Adrenal gland (tissue), 12 donors: ENCODE results near the gene UBXN2A. TPM values are rescaled to one million over a fixed set of nuclear protein-coding genes. Genes with fewer than 3 reads are reported as not detected.
A peak's percentile ranks its signal among the peaks of the same experiment; 100 is the strongest.
"Not testable (repeated sequence)": the region's sequence is repeated elsewhere in the genome, so short reads cannot be mapped to it uniquely, and the experiment has no call there.

Experiments
- DNase-seq, 7 donors: peaks; one replicate each; pipeline ENCODE4 v3.0.0-alpha.2; 2019 to 2020
- H3K27ac ChIP-seq, 5 donors: fragments of 200-600 bp; sonication (generic) in 4 of 5; 1 replicate in 3 of 5; 2 replicates in 2 of 5; pipeline versions ENCODE4 v1.5.1 to v1.8.0; 2016 to 2020; ENCODE audit warnings: mild to moderate bottlenecking in 1 of 5
- H3K27me3 ChIP-seq: fragments of 200-600 bp; 2 replicates; pipeline ENCODE4 v1.8.0; 2021
- H3K36me3 ChIP-seq, 2 donors: fragments of 200-600 bp; replicated peaks in 1 of 2; 1 replicate in 1 of 2; 2 replicates in 1 of 2; pipeline versions ENCODE4 v1.5.1 to v1.8.0; 2018 to 2022
- H3K4me1 ChIP-seq, 2 donors: fragments of 200-600 bp; replicated peaks in 1 of 2; 1 replicate in 1 of 2; 2 replicates in 1 of 2; pipeline versions ENCODE4 v1.5.1 to v1.8.0; 2018 to 2021
- H3K4me3 ChIP-seq, 4 donors: fragments of 200-600 bp; sonication (generic) in 3 of 4; one replicate each; pipeline ENCODE4 v1.5.1; 2016 to 2018
- H3K9me3 ChIP-seq, 3 donors: fragments of 200-600 bp; sonication (generic) in 1 of 3; replicated peaks in 1 of 3; 1 replicate in 2 of 3; 2 replicates in 1 of 3; pipeline versions ENCODE4 v1.5.1 to v1.8.0; 2016 to 2021
- POLR2A ChIP-seq, 2 donors: fragments of 450-650 bp; IDR thresholded peaks; one replicate each; pipeline ENCODE4 v1.6.1; 2017; ENCODE audit warnings: antibody characterized with exemption in 2 of 2, mild to moderate bottlenecking in 2 of 2, moderate library complexity in 1 of 2
- WGBS, 4 donors: extraction: QIAGEN DNeasy Blood & Tissue Kit in 2 of 4; methylation state at CpG; one replicate each; pipeline versions ENCODE4 v1.1.5 to v1.1.7; 2013 to 2017; 5-methylcytosine and 5-hydroxymethylcytosine counted together
- intact Hi-C, 2 donors: fragments of 100-400 bp; cut with DNase I; formaldehyde crosslinking; loops; one replicate each; pipeline versions ENCODE4 v1.14.1 to v1.15.0; 2022 to 2023
- polyA plus RNA-seq, 3 donors: library from polyadenylated mRNA; stranded (reverse); fragments of 200-250 nt in 2 of 3; fragments of 350-450 nt in 1 of 3; fragmentation: Illumina TruSeq in 1 of 3; extraction: RNeasy Lipid Tissue Mini Kit (QIAGEN cat#74804) in 1 of 3; gene quantifications; one replicate each; pipeline ENCODE4 v1.2.3, GENCODE V29; 2013 to 2014
- total RNA-seq, 9 donors: library from RNA; depleted of rRNA in 4 of 9; stranded (reverse); fragments of >200 nt in 4 of 9; fragments of 120-200 nt in 1 of 9; fragmentation: NEBNext Ultra II Directional in 1 of 9; extraction: Animal tissue kit (Norgen Biotek cat#: 25700) in 1 of 9; gene quantifications; one replicate each; pipeline versions ENCODE4 v1.1.0 to v1.2.4, GENCODE V29; 2013 to 2023
- TF ChIP-seq, protein P1 (sequence below), 6 experiments: fragments of 450-650 bp in 4 of 6; fragments of 200-600 bp in 2 of 6; sonication (generic) in 1 of 6; IDR thresholded peaks; 1 replicate in 5 of 6; 2 replicates in 1 of 6; pipeline versions ENCODE4 v1.5.1 to v1.8.0; 2016 to 2021; ENCODE audit warnings: antibody characterized with exemption in 6 of 6, mild to moderate bottlenecking in 2 of 6, moderate library complexity in 1 of 6
- donor health status: healthy with polysubstance abuse.
- donor health status: Bipolar disorder and iron deficiency.
- donor health status: DM: yes; HTN: yes; CAD: no.
- donor health status: DM: no; HTN: no; CAD: no.
- donor health status: DM: no; HTN: no; CAD: no.
- donor health status: DM: yes; HTN: yes; CAD: no.

Gene UBXN2A
- total and polyA plus RNA-seq, 12 donors, result 5.4 to 17.3 (median 11.0) TPM

DNA sequence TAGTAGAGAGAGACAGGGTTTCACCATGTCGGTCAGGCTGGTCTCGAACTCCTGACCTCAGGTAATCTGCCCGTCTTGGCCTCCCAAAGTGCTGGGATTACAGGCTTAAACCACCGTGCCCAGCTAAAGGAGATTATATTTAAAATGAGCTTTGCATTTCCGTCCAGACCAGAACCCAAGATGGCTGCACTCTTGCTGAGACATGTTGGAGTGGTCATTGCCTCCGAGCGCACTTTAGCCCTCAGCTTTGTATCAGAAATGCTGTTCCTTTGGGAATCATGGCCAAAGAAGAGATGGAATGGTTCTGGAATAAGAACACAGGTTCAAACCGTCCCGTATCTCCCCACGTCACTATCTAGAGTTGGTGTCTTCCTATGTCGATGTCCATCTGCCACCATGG is 3.4 kb downstream of the UBXN2A start:
- WGBS, 4 donors, result 96 to 98% (median 98%) methylated on average over 11 of the region's 11 CpGs
- peaks cover 20 to 28% of the 10 kb centered on the region in 2 donors for H3K4me1 ChIP-seq
- no peaks in the 10 kb centered on the region for H3K36me3 ChIP-seq
- no peak overlapping the region for H3K4me3 ChIP-seq
- H3K27me3 ChIP-seq, result no peaks in the 10 kb centered on the region
- TF ChIP-seq POLR2A (IDR thresholded peaks at IDR 0.05), result no peak
- TF ChIP-seq, protein P1, sequence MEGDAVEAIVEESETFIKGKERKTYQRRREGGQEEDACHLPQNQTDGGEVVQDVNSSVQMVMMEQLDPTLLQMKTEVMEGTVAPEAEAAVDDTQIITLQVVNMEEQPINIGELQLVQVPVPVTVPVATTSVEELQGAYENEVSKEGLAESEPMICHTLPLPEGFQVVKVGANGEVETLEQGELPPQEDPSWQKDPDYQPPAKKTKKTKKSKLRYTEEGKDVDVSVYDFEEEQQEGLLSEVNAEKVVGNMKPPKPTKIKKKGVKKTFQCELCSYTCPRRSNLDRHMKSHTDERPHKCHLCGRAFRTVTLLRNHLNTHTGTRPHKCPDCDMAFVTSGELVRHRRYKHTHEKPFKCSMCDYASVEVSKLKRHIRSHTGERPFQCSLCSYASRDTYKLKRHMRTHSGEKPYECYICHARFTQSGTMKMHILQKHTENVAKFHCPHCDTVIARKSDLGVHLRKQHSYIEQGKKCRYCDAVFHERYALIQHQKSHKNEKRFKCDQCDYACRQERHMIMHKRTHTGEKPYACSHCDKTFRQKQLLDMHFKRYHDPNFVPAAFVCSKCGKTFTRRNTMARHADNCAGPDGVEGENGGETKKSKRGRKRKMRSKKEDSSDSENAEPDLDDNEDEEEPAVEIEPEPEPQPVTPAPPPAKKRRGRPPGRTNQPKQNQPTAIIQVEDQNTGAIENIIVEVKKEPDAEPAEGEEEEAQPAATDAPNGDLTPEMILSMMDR (IDR thresholded peaks at IDR 0.05), result no peak
- H3K9me3 ChIP-seq, result no peaks in the 10 kb centered on the region
- no peak overlapping the region for H3K27ac ChIP-seq
- intact Hi-C loops, result no loop called here
- no peak for DNase-seq

DNA sequence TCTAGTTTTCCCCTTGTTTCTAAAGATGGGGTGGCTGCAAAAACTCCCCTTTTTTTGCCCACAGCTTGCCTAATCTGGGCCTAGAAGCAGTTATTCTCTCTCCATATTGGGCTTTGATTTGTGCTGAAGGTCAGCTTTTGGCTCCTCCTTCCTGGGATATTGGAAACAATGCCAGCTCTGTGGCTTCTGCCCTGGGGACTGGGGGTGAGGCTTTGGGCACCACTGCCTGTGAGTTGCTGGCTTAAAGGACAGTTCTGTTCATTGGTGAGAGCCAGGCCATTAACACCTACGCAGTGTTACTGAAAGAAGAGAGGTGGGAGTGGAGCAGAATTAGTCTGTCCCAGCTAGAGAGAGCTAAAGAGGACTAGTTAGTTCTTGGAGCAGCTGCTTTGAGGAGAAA is 4.3 kb downstream of the UBXN2A start:
- peaks cover 20 to 22% of the 10 kb centered on the region in 2 donors for H3K4me1 ChIP-seq

DNA sequence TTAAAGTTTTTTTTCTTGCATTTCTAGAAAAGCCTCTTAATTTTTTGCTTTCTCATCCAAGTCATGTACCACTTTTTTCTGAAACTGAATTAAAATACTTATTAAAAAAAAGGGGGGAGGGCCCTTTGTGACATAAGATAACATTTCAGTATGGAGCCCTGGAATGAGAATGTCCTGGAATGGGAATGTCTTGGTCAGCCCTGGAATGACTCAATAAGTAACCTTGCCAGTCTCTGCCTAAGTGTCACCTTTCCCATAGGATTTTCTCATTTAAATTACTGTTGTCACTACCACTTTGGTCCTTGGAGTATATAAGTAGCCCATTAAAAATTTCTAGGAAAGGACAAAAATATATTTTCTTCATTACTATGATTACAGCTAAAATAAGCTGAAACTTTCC is 4.7 kb downstream of the UBXN2A start:
- Histone ChIP-seq H3K36me3 (no peaks in the 10 kb centered on the region), H3K4me3 (no peak overlapping the region), H3K27ac (no peak overlapping the region), H3K9me3 (no peaks in the 10 kb centered on the region), H3K27me3 (no peaks in the 10 kb centered on the region), H3K4me1 (peaks cover 20% of the 10 kb centered on the region in 2 donors)
- DNase-seq, result no peak
- TF ChIP-seq, protein P1 (IDR thresholded peaks at IDR 0.05), result no peak
- no peak for TF ChIP-seq POLR2A (IDR thresholded peaks at IDR 0.05)
- intact Hi-C loops, result no loop called here

More for the DNA sequence above, 4.3 kb downstream of the UBXN2A start:
- TF ChIP-seq, protein P1 (IDR thresholded peaks at IDR 0.05), result no peak
- Histone ChIP-seq H3K9me3 (no peaks in the 10 kb centered on the region), H3K36me3 (no peaks in the 10 kb centered on the region), H3K27me3 (no peaks in the 10 kb centered on the region), H3K4me3 (no peak overlapping the region), H3K27ac (no peak overlapping the region)
- 86 to 97% (median 95%) methylated on average over 1 of the region's 1 CpG for WGBS, 4 donors
- intact Hi-C loops, result no loop called here
- DNase-seq, result peak in 5 of 7 donors; percentile 37 to 53 (median 40)

DNA sequence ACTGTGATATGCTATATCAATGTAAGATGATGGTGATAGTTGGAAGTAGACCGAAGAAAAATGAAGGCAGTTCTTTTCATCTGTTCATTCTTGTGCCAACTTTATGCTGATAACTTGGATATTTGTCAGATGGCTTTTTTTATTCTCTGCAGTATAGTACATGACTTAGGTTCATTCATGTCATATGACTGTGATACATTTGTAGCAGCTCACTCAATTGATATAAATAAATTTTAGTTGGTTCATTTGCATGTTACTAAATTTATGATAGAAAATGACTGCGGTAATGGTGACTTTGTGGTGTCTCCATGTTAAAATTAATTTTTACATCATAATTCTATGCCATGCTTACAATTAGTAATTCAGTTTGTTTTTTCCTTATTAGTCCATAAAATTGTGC is 7.1 kb downstream of the UBXN2A start:
- intact Hi-C loops, result no loop called here
- 86 to 92% (median 89%) methylated on average over 2 of the region's 2 CpGs for WGBS, 4 donors
- Histone ChIP-seq H3K9me3 (no peaks in the 10 kb centered on the region), H3K4me1 (peaks cover 7 to 12% of the 10 kb centered on the region in 2 donors), H3K4me3 (no peak overlapping the region), H3K27me3 (no peaks in the 10 kb centered on the region), H3K27ac (no peak overlapping the region), H3K36me3 (no peaks in the 10 kb centered on the region)
- no peak for DNase-seq
- no peak for TF ChIP-seq POLR2A (IDR thresholded peaks at IDR 0.05)
- TF ChIP-seq, protein P1 (IDR thresholded peaks at IDR 0.05), result no peak

DNA sequence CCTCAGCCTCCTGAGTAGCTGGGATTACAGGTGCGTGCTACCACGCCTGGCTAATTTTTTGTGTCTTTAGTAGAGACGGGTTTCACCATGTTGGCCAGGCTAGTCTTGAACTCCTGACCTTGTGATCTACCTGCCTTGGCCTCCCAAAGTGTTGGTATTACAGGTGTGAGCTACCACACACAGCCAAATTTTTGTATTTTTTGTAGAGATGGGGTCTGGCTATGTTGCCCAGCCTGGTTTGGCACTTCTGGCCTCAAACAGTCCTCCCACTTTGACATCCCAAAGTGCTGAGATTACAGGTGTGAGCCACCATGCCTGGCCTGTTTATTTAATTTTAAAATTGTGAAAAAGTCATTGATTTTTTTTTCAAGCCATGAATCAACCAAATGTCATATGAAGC is 12.3 kb downstream of the UBXN2A start:
- WGBS, 4 donors, result 97 to 99% (median 98%) methylated on average over 3 of the region's 3 CpGs

More for the DNA sequence above, 12.3 kb downstream of the UBXN2A start:
- H3K36me3 ChIP-seq, H3K4me3 ChIP-seq, intact Hi-C loops, DNase-seq, H3K27ac ChIP-seq, H3K4me1 ChIP-seq, H3K9me3 ChIP-seq, H3K27me3 ChIP-seq: not testable (repeated sequence)
